Measurements from ENCODE around the gene CCDC195. TPM values are rescaled to one million over a fixed set of nuclear protein-coding genes. Genes with fewer than 3 reads are reported as not detected.

The CCDC195 gene
- total RNA-seq, 1 experiment from 2014 or later, result not detected

DNA sequence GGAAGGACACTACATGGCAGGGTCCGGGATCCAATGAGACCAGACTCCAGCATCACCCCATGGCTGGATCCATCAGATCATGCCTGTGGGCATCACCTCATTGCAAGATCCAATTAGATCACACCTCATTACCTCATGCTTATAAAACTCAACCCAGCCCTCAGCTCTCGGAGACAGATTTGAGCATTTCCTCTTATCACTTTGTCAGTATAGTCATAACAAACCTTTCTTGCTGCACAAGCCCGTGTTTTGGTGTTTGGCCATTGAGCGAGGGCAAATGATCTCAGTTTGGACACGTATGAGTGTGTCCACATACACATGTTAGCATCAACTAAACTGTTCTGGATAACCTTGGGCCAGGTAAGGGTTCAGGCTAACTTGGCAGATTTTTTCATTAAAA lies 58.8 kb downstream of the CCDC195 start:
- Histone ChIP-seq H3K27ac (ENCODE audit: insufficient read length, low read depth, low read length) (no peak overlapping the region), H3K4me1 (ENCODE audit: insufficient read depth, low read length) (no peaks in the 10 kb centered on the region), H3K9me3 (ENCODE audit: control insufficient read depth, low read depth, low read length) (no peaks in the 10 kb centered on the region), H3K14ac (ENCODE audit: insufficient read depth, low read length) (no peak overlapping the region), H2BK15ac (ENCODE audit: low read depth, low read length) (no peak overlapping the region), H3K79me1 (ENCODE audit: insufficient read depth, low read depth, low read length, poor library complexity, severe bottlenecking) (no peaks in the 10 kb centered on the region), H3K4me2 (ENCODE audit: insufficient read depth, insufficient read length, low read length) (no peak overlapping the region), H4K5ac (ENCODE audit: insufficient read length, low read depth, low read length) (no peak overlapping the region), H2AFZ (ENCODE audit: low read length) (no peak overlapping the region), H2BK120ac (ENCODE audit: low read depth, low read length, poor library complexity, severe bottlenecking) (no peak overlapping the region), H4K91ac (ENCODE audit: insufficient read length, low read depth, low read length) (no peak overlapping the region), H3K9ac (ENCODE audit: extremely low read depth, insufficient read length, low read length) (no peak overlapping the region), H2BK12ac (ENCODE audit: insufficient read length, low read depth, low read length) (no peak overlapping the region), H2AK5ac (ENCODE audit: insufficient read length, low read length) (no peak overlapping the region), H3K4ac (ENCODE audit: low read depth, low read length) (no peak overlapping the region), H4K8ac (replicated peaks; ENCODE audit: insufficient read length, low read depth, low read length) (no peak overlapping the region), H3K18ac (ENCODE audit: insufficient read length, low read depth, low read length) (no peak overlapping the region), H3K56ac (ENCODE audit: insufficient read length, low read depth, low read length) (no peak overlapping the region), H3K23me2 (ENCODE audit: insufficient read length, low read depth, low read length, poor library complexity, severe bottlenecking) (no peaks in the 10 kb centered on the region), H3K27me3 (ENCODE audit: insufficient read depth, low read length) (no peaks in the 10 kb centered on the region), H2BK5ac (ENCODE audit: insufficient read length, low read length) (no peak overlapping the region), H3K23ac (ENCODE audit: insufficient read length, low read depth, low read length) (no peak overlapping the region), H4K20me1 (ENCODE audit: control insufficient read depth, insufficient read depth, insufficient read length) (no peaks in the 10 kb centered on the region), H3T11ph (ENCODE audit: low read length) (no peak overlapping the region), H2BK20ac (ENCODE audit: low read depth, low read length, poor library complexity, severe bottlenecking) (no peak overlapping the region), H3K79me2 (ENCODE audit: insufficient read depth, low read length) (no peaks in the 10 kb centered on the region)
- TF ChIP-seq, protein P1, sequence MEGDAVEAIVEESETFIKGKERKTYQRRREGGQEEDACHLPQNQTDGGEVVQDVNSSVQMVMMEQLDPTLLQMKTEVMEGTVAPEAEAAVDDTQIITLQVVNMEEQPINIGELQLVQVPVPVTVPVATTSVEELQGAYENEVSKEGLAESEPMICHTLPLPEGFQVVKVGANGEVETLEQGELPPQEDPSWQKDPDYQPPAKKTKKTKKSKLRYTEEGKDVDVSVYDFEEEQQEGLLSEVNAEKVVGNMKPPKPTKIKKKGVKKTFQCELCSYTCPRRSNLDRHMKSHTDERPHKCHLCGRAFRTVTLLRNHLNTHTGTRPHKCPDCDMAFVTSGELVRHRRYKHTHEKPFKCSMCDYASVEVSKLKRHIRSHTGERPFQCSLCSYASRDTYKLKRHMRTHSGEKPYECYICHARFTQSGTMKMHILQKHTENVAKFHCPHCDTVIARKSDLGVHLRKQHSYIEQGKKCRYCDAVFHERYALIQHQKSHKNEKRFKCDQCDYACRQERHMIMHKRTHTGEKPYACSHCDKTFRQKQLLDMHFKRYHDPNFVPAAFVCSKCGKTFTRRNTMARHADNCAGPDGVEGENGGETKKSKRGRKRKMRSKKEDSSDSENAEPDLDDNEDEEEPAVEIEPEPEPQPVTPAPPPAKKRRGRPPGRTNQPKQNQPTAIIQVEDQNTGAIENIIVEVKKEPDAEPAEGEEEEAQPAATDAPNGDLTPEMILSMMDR (conservative IDR thresholded peaks at IDR 0.05), result no peak
- WGBS (ENCODE audit: extremely low coverage, insufficient read length, low lambda C conversion rate), result no CpG with 5 or more reads among the region's 5 CpGs
- Mint-ChIP-seq H3K27ac (no peak overlapping the region), H3K4me3 (no peak overlapping the region), H3K36me3 (ENCODE audit: insufficient read depth in 1 of 3, low read depth in 3 of 3) (peaks cover 11 to 20% (median 19%) of the 10 kb centered on the region in 3 experiments; a peak in 6 of 7 replicates), H3K9me3 (peaks cover 31 to 35% of the 10 kb centered on the region in 2 experiments), H3K4me1 (no peaks in the 10 kb centered on the region), H3K27me3 (ENCODE audit: low read depth) (no peaks in the 10 kb centered on the region)
- DNase-seq, result no peak

Measured in H9 (cell line).